SK-N-SH treated with all-trans-retinoic acid at 6 μM for 48 hours (cell line): ENCODE measurements around the gene SLC18A2.

Experiments
- ATAC-seq: fragments of 200-7000 bp; cut with Tn5 transposase; 3 replicates; pipeline ENCODE4 v1.9.1; 2020; ENCODE audit warnings: mild to moderate bottlenecking, moderate library complexity
- ARNTL ChIP-seq: fragments of 450-650 bp; formaldehyde crosslinking; IDR thresholded peaks from 2 replicates; pipeline ENCODE4 v1.5.0; 2020; ENCODE audit warnings: low read depth, mild to moderate bottlenecking, moderate library complexity, borderline replicate concordance
- BACH2 ChIP-seq: fragments of 250-450 bp; sonication (Bioruptor Pico); IDR thresholded peaks from 2 replicates; pipeline ENCODE4 v1.9.0; 2021; ENCODE audit warnings: mild to moderate bottlenecking, borderline replicate concordance
- ESRRG ChIP-seq: fragments of 250-450 bp; sonication (Bioruptor Pico); IDR thresholded peaks from 2 replicates; pipeline ENCODE4 v1.6.1; 2021; ENCODE audit warnings: mild to moderate bottlenecking
- GLIS3 ChIP-seq: fragments of 250-450 bp; sonication (Bioruptor Pico); IDR thresholded peaks from 2 replicates; pipeline ENCODE4 v1.5.0; 2020; ENCODE audit warnings: mild to moderate bottlenecking, moderate library complexity
- ISL1 ChIP-seq: fragments of 250-450 bp; sonication (Bioruptor Pico); IDR thresholded peaks from 2 replicates; pipeline ENCODE4 v2.1.2; 2022; ENCODE audit warnings: mild to moderate bottlenecking, moderate library complexity
- POU6F1 ChIP-seq: fragments of 250-450 bp; sonication (Bioruptor Pico); IDR thresholded peaks from 2 replicates; pipeline ENCODE4 v1.8.0; 2021; ENCODE audit warnings: low read depth, mild to moderate bottlenecking, moderate library complexity, borderline replicate concordance
- PPARA ChIP-seq: fragments of 250-450 bp; sonication (Bioruptor Pico); IDR thresholded peaks from 2 replicates; pipeline ENCODE4 v1.5.0; 2020; ENCODE audit warnings: mild to moderate bottlenecking, borderline replicate concordance
- RARB ChIP-seq: fragments of 250-450 bp; sonication (Bioruptor Pico); IDR thresholded peaks from 2 replicates; pipeline ENCODE4 v1.8.0; 2021; ENCODE audit warnings: mild to moderate bottlenecking, moderate library complexity
- SNAI2 ChIP-seq: fragments of 250-450 bp; sonication (Bioruptor Pico); IDR thresholded peaks from 2 replicates; pipeline ENCODE4 v1.5.0; 2020; ENCODE audit warnings: mild to moderate bottlenecking, moderate library complexity
- TCF4 ChIP-seq: fragments of 250-450 bp; sonication (Bioruptor Pico); IDR thresholded peaks from 2 replicates; pipeline ENCODE4 v1.8.0; 2021; ENCODE audit warnings: mild to moderate bottlenecking, moderate library complexity, borderline replicate concordance
- TOX ChIP-seq: fragments of 250-450 bp; sonication (Bioruptor Pico); IDR thresholded peaks from 2 replicates; pipeline ENCODE4 v1.8.0; 2021; ENCODE audit warnings: mild to moderate bottlenecking, moderate library complexity, borderline replicate concordance
- TSHZ2 ChIP-seq: fragments of 250-450 bp; sonication (Bioruptor Pico); IDR thresholded peaks from 2 replicates; pipeline ENCODE4 v1.5.0; 2020; ENCODE audit warnings: mild to moderate bottlenecking, moderate library complexity
- ZC3H10 ChIP-seq: fragments of 250-450 bp; sonication (Bioruptor Pico); IDR thresholded peaks from 2 replicates; pipeline ENCODE4 v1.5.1; 2021; ENCODE audit warnings: mild to moderate bottlenecking, moderate library complexity
- ZFP3 ChIP-seq: fragments of 250-450 bp; sonication (Bioruptor Pico); IDR thresholded peaks from 2 replicates; pipeline ENCODE4 v1.5.0; 2020; ENCODE audit warnings: mild to moderate bottlenecking, moderate library complexity
- ZFP30 ChIP-seq: fragments of 450-650 bp; formaldehyde crosslinking; IDR thresholded peaks from 2 replicates; pipeline ENCODE4 v1.5.0; 2022; ENCODE audit warnings: mild to moderate bottlenecking, moderate library complexity
- ZNF565 ChIP-seq: fragments of 450-650 bp; formaldehyde crosslinking; conservative IDR thresholded peaks from 2 replicates; pipeline ENCODE4 v1.5.0; 2020; ENCODE audit warnings: low read depth, mild to moderate bottlenecking, moderate library complexity
- ZNF70 ChIP-seq: fragments of 450-650 bp; formaldehyde crosslinking; IDR thresholded peaks from 2 replicates; pipeline ENCODE4 v1.5.0; 2020; ENCODE audit warnings: mild to moderate bottlenecking, moderate library complexity
- ZNF8 ChIP-seq: fragments of 450-650 bp; formaldehyde crosslinking; IDR thresholded peaks from 2 replicates; pipeline ENCODE4 v1.5.0; 2020; ENCODE audit warnings: mild to moderate bottlenecking, moderate library complexity
- TF ChIP-seq, protein P1 (sequence below): fragments of 250-450 bp; sonication (Bioruptor Pico); IDR thresholded peaks from 2 replicates; pipeline ENCODE4 v1.5.1; 2021; ENCODE audit warnings: mild to moderate bottlenecking, moderate library complexity

Gene SLC18A2

GRCh38 chr10:117204316-117204715 lies 36.6 kb upstream of the SLC18A2 start:
- TF ChIP-seq ISL1 (CRISPR knock-in tag) (no peak), RARB (CRISPR knock-in tag) (no peak), ZNF8 (CRISPR knock-in tag) (no peak)
- TF ChIP-seq, protein P1, sequence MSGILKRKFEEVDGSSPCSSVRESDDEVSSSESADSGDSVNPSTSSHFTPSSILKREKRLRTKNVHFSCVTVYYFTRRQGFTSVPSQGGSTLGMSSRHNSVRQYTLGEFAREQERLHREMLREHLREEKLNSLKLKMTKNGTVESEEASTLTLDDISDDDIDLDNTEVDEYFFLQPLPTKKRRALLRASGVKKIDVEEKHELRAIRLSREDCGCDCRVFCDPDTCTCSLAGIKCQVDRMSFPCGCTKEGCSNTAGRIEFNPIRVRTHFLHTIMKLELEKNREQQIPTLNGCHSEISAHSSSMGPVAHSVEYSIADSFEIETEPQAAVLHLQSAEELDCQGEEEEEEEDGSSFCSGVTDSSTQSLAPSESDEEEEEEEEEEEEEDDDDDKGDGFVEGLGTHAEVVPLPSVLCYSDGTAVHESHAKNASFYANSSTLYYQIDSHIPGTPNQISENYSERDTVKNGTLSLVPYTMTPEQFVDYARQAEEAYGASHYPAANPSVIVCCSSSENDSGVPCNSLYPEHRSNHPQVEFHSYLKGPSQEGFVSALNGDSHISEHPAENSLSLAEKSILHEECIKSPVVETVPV (CRISPR knock-in tag) = no peak
- TF ChIP-seq, all 23 proteins: peak for 0
- ATAC-seq = no peak

- TF ChIP-seq ZC3H10 (CRISPR knock-in tag) (no peak), ARNTL (CRISPR knock-in tag) (no peak), SNAI2 (CRISPR knock-in tag) (no peak), TSHZ2 (CRISPR knock-in tag) (no peak), POU6F1 (CRISPR knock-in tag) (no peak), ZFP30 (CRISPR knock-in tag) (no peak), ESRRG (CRISPR knock-in tag) (no peak), ZNF8 (CRISPR knock-in tag) (no peak), ZFP3 (CRISPR knock-in tag) (no peak), GLIS3 (CRISPR knock-in tag) (no peak), TCF4 (no peak), BACH2 (CRISPR knock-in tag) (no peak), ISL1 (CRISPR knock-in tag) (no peak)
- ATAC-seq = no peak
Measured at GRCh38 chr10:117212176-117212575, 28.7 kb upstream of the SLC18A2 start.

GRCh38 chr10:117214401-117214800 lies 26.5 kb upstream of the SLC18A2 start:
- no peak for ATAC-seq
- no peak for TF ChIP-seq TSHZ2 (CRISPR knock-in tag)

GRCh38 chr10:117215079-117215478 lies 25.8 kb upstream of the SLC18A2 start:
- TF ChIP-seq ESRRG (CRISPR knock-in tag) = no peak
- no peak for TF ChIP-seq RARB (CRISPR knock-in tag)
- no peak for TF ChIP-seq ZFP3 (CRISPR knock-in tag)
- TF ChIP-seq GLIS3 (CRISPR knock-in tag) = no peak
- TF ChIP-seq BACH2 (CRISPR knock-in tag) = no peak
- TF ChIP-seq ZNF565 (CRISPR knock-in tag) = no peak
- TF ChIP-seq TSHZ2 (CRISPR knock-in tag) = no peak
- no peak for TF ChIP-seq ZNF70 (CRISPR knock-in tag)
- no peak for TF ChIP-seq ARNTL (CRISPR knock-in tag)
- TF ChIP-seq TOX (CRISPR knock-in tag) = no peak
- TF ChIP-seq ISL1 (CRISPR knock-in tag) = no peak
- no peak for TF ChIP-seq PPARA (CRISPR knock-in tag)
- TF ChIP-seq, protein P1 (CRISPR knock-in tag) = no peak
- no peak for TF ChIP-seq SNAI2 (CRISPR knock-in tag)
- TF ChIP-seq, all 23 proteins: peak for 0
- no peak for ATAC-seq
